Activated naive CD4-positive, alpha-beta T cell treated with anti-CD3 and anti-CD28 coated beads, Interleukin-2, amount 50 U/mL, for 24 hours (primary cell): ENCODE data around the gene FLOT2.
A peak's percentile ranks its signal among the peaks of the same experiment; 100 is the strongest.
"Not testable (repeated sequence)": the region's sequence is repeated elsewhere in the genome, so short reads cannot be mapped to it uniquely, and the experiment has no call there.

Source experiments
- H3K27ac Mint-ChIP-seq: one replicate; pipeline ENCODE4 v1.8.0; 2021; ENCODE audit warnings: mild to moderate bottlenecking, mixed read lengths
- H3K27me3 Mint-ChIP-seq: one replicate; pipeline ENCODE4 v1.8.0; 2021; ENCODE audit warnings: mixed read lengths
- H3K36me3 Mint-ChIP-seq: one replicate; pipeline ENCODE4 v1.8.0; 2021; ENCODE audit warnings: mixed read lengths
- H3K4me1 Mint-ChIP-seq: one replicate; pipeline ENCODE4 v1.8.0; 2021; ENCODE audit warnings: mixed read lengths
- H3K4me3 Mint-ChIP-seq: one replicate; pipeline ENCODE4 v1.8.0; 2021; ENCODE audit warnings: mild to moderate bottlenecking, mixed read lengths
- H3K9me3 Mint-ChIP-seq: one replicate; pipeline ENCODE4 v1.8.0; 2021; ENCODE audit warnings: mixed read lengths

FLOT2 gene

GRCh38 chr17:28906276-28906675 is 8.7 kb upstream of the FLOT2 start:
- no peaks in the 10 kb centered on the region for H3K9me3 Mint-ChIP-seq
- peaks cover 15% of the 10 kb centered on the region for H3K4me1 Mint-ChIP-seq
- no peak overlapping the region for H3K4me3 Mint-ChIP-seq
- peaks cover 6% of the 10 kb centered on the region for H3K36me3 Mint-ChIP-seq
- H3K27ac Mint-ChIP-seq, result no peak overlapping the region
- H3K27me3 Mint-ChIP-seq, result no peaks in the 10 kb centered on the region

- Mint-ChIP-seq H3K36me3 (peaks cover 8% of the 10 kb centered on the region), H3K4me1 (peaks cover 24% of the 10 kb centered on the region), H3K4me3 (no peak overlapping the region), H3K27me3 (no peaks in the 10 kb centered on the region), H3K27ac (no peak overlapping the region), H3K9me3 (no peaks in the 10 kb centered on the region)
Measured at GRCh38 chr17:28904800-28905199, 7.3 kb upstream of the FLOT2 start.

GRCh38 chr17:28903546-28903841 is 6.0 kb upstream of the FLOT2 start:
- not testable (repeated sequence) for H3K36me3 Mint-ChIP-seq, H3K27me3 Mint-ChIP-seq, H3K9me3 Mint-ChIP-seq
- H3K27ac Mint-ChIP-seq, result peak overlapping the region; percentile 49
- peaks cover 36% of the 10 kb centered on the region for H3K4me1 Mint-ChIP-seq
- H3K4me3 Mint-ChIP-seq, result peak overlapping the region; percentile 79

GRCh38 chr17:28902819-28903545 is 5.4 kb upstream of the FLOT2 start, which contains the start of gene DHRS13:
TSS of gene DHRS13 (minus strand) at chr17:28903079. CDS start at chr17:28902944, 135 bp downstream.
- peaks cover 10% of the 10 kb centered on the region for H3K36me3 Mint-ChIP-seq
- H3K4me3 Mint-ChIP-seq, result peak within 1 kb of the TSS; percentile 83
- H3K4me1 Mint-ChIP-seq, result peaks cover 39% of the 10 kb centered on the region
- H3K27me3 Mint-ChIP-seq, result no peaks in the 10 kb centered on the region
- H3K9me3 Mint-ChIP-seq, result no peaks in the 10 kb centered on the region
- H3K27ac Mint-ChIP-seq, result peak within 1 kb of the TSS; percentile 87

- Mint-ChIP-seq H3K9me3 (no peaks in the 10 kb centered on the region), H3K27me3 (no peaks in the 10 kb centered on the region), H3K36me3 (peaks cover 10% of the 10 kb centered on the region), H3K4me3 (peak overlapping the region; percentile 83), H3K27ac (peak overlapping the region; percentile 87), H3K4me1 (peaks cover 41% of the 10 kb centered on the region)
Measured at GRCh38 chr17:28901866-28902818, 4.6 kb upstream of the FLOT2 start.

GRCh38 chr17:28900986-28901726 is 3.6 kb upstream of the FLOT2 start:
- peak overlapping the region; percentile 83 for H3K4me3 Mint-ChIP-seq
- H3K27ac Mint-ChIP-seq, result peak overlapping the region; percentile 87
- peaks cover 49% of the 10 kb centered on the region for H3K4me1 Mint-ChIP-seq
- peaks cover 10% of the 10 kb centered on the region for H3K36me3 Mint-ChIP-seq
- H3K9me3 Mint-ChIP-seq, result no peaks in the 10 kb centered on the region
- H3K27me3 Mint-ChIP-seq, result no peaks in the 10 kb centered on the region

- Mint-ChIP-seq H3K36me3 (peaks cover 10% of the 10 kb centered on the region), H3K27ac (peak overlapping the region; percentile 59), H3K4me3 (peak overlapping the region; percentile 28), H3K4me1 (peaks cover 59% of the 10 kb centered on the region), H3K9me3 (no peaks in the 10 kb centered on the region), H3K27me3 (no peaks in the 10 kb centered on the region)
Measured at GRCh38 chr17:28899212-28899815, 1.8 kb upstream of the FLOT2 start.

- H3K27me3 Mint-ChIP-seq, result no peaks in the 10 kb centered on the region
- H3K9me3 Mint-ChIP-seq, result no peaks in the 10 kb centered on the region
- peaks cover 63% of the 10 kb centered on the region for H3K4me1 Mint-ChIP-seq
- H3K4me3 Mint-ChIP-seq, result no peak overlapping the region
- peaks cover 10% of the 10 kb centered on the region for H3K36me3 Mint-ChIP-seq
- H3K27ac Mint-ChIP-seq, result no peak overlapping the region
Measured at GRCh38 chr17:28898527-28898955, 1.0 kb upstream of the FLOT2 start.

GRCh38 chr17:28897769-28898526 is 415 bp upstream of the FLOT2 start:
- Mint-ChIP-seq H3K36me3 (peaks cover 13% of the 10 kb centered on the region), H3K4me3 (peak overlapping the region; percentile 93), H3K27me3 (no peaks in the 10 kb centered on the region), H3K9me3 (no peaks in the 10 kb centered on the region), H3K4me1 (peaks cover 64% of the 10 kb centered on the region), H3K27ac (peak overlapping the region; percentile 97)

GRCh38 chr17:28896491-28896883 is 1.0 kb downstream of the FLOT2 start:
- H3K36me3 Mint-ChIP-seq, result peaks cover 16% of the 10 kb centered on the region
- peak overlapping the region; percentile 93 for H3K4me3 Mint-ChIP-seq
- no peaks in the 10 kb centered on the region for H3K9me3 Mint-ChIP-seq
- peak overlapping the region; percentile 94 for H3K27ac Mint-ChIP-seq
- H3K27me3 Mint-ChIP-seq, result no peaks in the 10 kb centered on the region
- peaks cover 69% of the 10 kb centered on the region for H3K4me1 Mint-ChIP-seq

- Mint-ChIP-seq H3K4me1 (peaks cover 73% of the 10 kb centered on the region), H3K27ac (peak overlapping the region; percentile 94), H3K9me3 (no peaks in the 10 kb centered on the region), H3K4me3 (peak overlapping the region; percentile 93), H3K27me3 (no peaks in the 10 kb centered on the region), H3K36me3 (peaks cover 20% of the 10 kb centered on the region)
Measured at GRCh38 chr17:28895794-28896447, 1.6 kb downstream of the FLOT2 start.

GRCh38 chr17:28893248-28894183 is 4.0 kb downstream of the FLOT2 start:
- H3K4me1 Mint-ChIP-seq, result peaks cover 69% of the 10 kb centered on the region
- not testable (repeated sequence) for H3K27me3 Mint-ChIP-seq, H3K9me3 Mint-ChIP-seq
- peak overlapping the region; percentile 100 for H3K27ac Mint-ChIP-seq
- peaks cover 11% of the 10 kb centered on the region for H3K36me3 Mint-ChIP-seq
- H3K4me3 Mint-ChIP-seq, result peak overlapping the region; percentile 89

GRCh38 chr17:28892024-28892423 is 5.5 kb downstream of the FLOT2 start:
- no peaks in the 10 kb centered on the region for H3K27me3 Mint-ChIP-seq
- H3K36me3 Mint-ChIP-seq, result peaks cover 11% of the 10 kb centered on the region
- H3K4me1 Mint-ChIP-seq, result peaks cover 67% of the 10 kb centered on the region

More at GRCh38 chr17:28892024-28892423, 5.5 kb downstream of the FLOT2 start:
- peak overlapping the region; percentile 93 for H3K27ac Mint-ChIP-seq
- no peaks in the 10 kb centered on the region for H3K9me3 Mint-ChIP-seq
- H3K4me3 Mint-ChIP-seq, result peak overlapping the region; percentile 53
